Endothelial cell of umbilical vein (primary cell): ENCODE measurements around the gene LMAN2. TPM values are rescaled to one million over a fixed set of nuclear protein-coding genes. Genes with fewer than 3 reads are reported as not detected.

Experiments used
- BruUV-seq: library from RNA; stranded (reverse); fragments of 400-500 nt; replicated peaks from 2 replicates; lab custom pipeline; 2021; lab: Mats Ljungman, UMichigan
- CTCF ChIA-PET: fragments of 300-600, 350-600 bp; sonication (Branson Sonifier 250); formaldehyde crosslinking; loops from one replicate; lab custom pipeline; 2021; ENCODE audit warnings: antibody characterized with exemption, inconsistent platforms; lab: Charles Lee
- POLR2A ChIA-PET: fragments of 300-600, 350-600 bp; sonication (Branson Sonifier 250); formaldehyde crosslinking; loops from one replicate; lab custom pipeline; 2021; ENCODE audit warnings: antibody characterized with exemption, inconsistent platforms; lab: Charles Lee
- DNase-seq: peaks from one replicate; pipeline ENCODE4 v3.0.0-alpha.2; 2011; ENCODE audit warnings: low read depth, low spot score
- FAIRE-seq: peaks from 2 replicates; lab custom pipeline; 2011; peaks lifted over from hg19 to GRCh38; lab: Jason Lieb, UNC
- H2AFZ ChIP-seq: 2 replicates; pipeline ENCODE4 v1.6.0; 2012; ENCODE audit warnings: low read depth, low read length, control low read depth, inconsistent platforms
- H3K27ac ChIP-seq: 2 replicates; pipeline ENCODE4 v1.5.1; 2011; ENCODE audit warnings: low read depth, mild to moderate bottlenecking, control low read depth, low read length, moderate library complexity; ENCODE audit not compliant: insufficient read depth
- H3K27me3 ChIP-seq, 2 experiments: 2 replicates each; pipeline versions ENCODE4 v1.6.0 to v1.6.1; 2011; ENCODE audit warnings: low read length in 2 of 2, mixed read lengths in 1 of 2; ENCODE audit not compliant: control insufficient read depth in 2 of 2, insufficient read depth in 2 of 2
- H3K36me3 ChIP-seq, 2 experiments: 2 replicates in 1 of 2; 3 replicates in 1 of 2; pipeline ENCODE4 v1.5.1; 2011; ENCODE audit warnings: low read length in 2 of 2, mild to moderate bottlenecking in 1 of 2, moderate library complexity in 1 of 2; ENCODE audit not compliant: control insufficient read depth in 2 of 2, insufficient read depth in 2 of 2; ENCODE audit errors: extremely low read depth in 1 of 2
- H3K4me1 ChIP-seq: 3 replicates; pipeline ENCODE4 v1.5.1; 2011; ENCODE audit warnings: mild to moderate bottlenecking, low read length; ENCODE audit not compliant: control insufficient read depth, insufficient read depth; ENCODE audit errors: extremely low read depth
- H3K4me2 ChIP-seq: 2 replicates; pipeline ENCODE4 v1.6.1; 2011; ENCODE audit warnings: low read length, control low read depth, mixed read lengths; ENCODE audit not compliant: insufficient read depth
- H3K4me3 ChIP-seq, 3 experiments: fragments of 200-600 bp in 1 of 3; sonication (generic), shearing (Covaris generic) in 1 of 3; replicated peaks in 1 of 3; 2 replicates each; pipeline ENCODE4 v1.5.1; 2011 to 2016; ENCODE audit warnings: control low read depth in 3 of 3, low read length in 3 of 3, mild to moderate bottlenecking in 2 of 3, inconsistent platforms in 1 of 3, low read depth in 1 of 3, moderate library complexity in 1 of 3; ENCODE audit not compliant: insufficient read depth in 1 of 3
- H3K79me2 ChIP-seq: 2 replicates; pipeline ENCODE4 v1.6.0; 2012; ENCODE audit warnings: low read length, inconsistent platforms; ENCODE audit not compliant: control insufficient read depth, insufficient read depth
- H3K9ac ChIP-seq: replicated peaks from 2 replicates; pipeline ENCODE3; 2011; ENCODE audit warnings: low read length, control low read depth; ENCODE audit not compliant: insufficient read depth; ENCODE audit errors: extremely low read depth
- H3K9me1 ChIP-seq: replicated peaks from 3 replicates; pipeline ENCODE4 v1.6.0; 2011; ENCODE audit warnings: mild to moderate bottlenecking, low read length; ENCODE audit not compliant: control insufficient read depth, insufficient read depth; ENCODE audit errors: extremely low read depth
- H3K9me3 ChIP-seq: replicated peaks from 2 replicates; pipeline ENCODE4 v1.5.1; 2012; ENCODE audit warnings: low read length, inconsistent platforms; ENCODE audit not compliant: control insufficient read depth, insufficient read depth
- H4K20me1 ChIP-seq: replicated peaks from 2 replicates; pipeline ENCODE3; 2011; ENCODE audit warnings: mild to moderate bottlenecking, low read length; ENCODE audit not compliant: control insufficient read depth, insufficient read depth; ENCODE audit errors: extremely low read depth
- EZH2 ChIP-seq: IDR thresholded peaks from 2 replicates; pipeline ENCODE4 v1.6.1; 2012; ENCODE audit warnings: borderline replicate concordance, low read depth, mild to moderate bottlenecking, moderate library complexity, low read length, inconsistent platforms; ENCODE audit not compliant: severe bottlenecking
- FOS ChIP-seq: IDR thresholded peaks from 2 replicates; pipeline ENCODE4 v1.6.1; 2011; ENCODE audit warnings: mild to moderate bottlenecking, low read length, moderate library complexity, borderline replicate concordance; ENCODE audit not compliant: insufficient read depth
- GATA2 ChIP-seq: IDR thresholded peaks from 2 replicates; pipeline ENCODE4 v1.7.0; 2011; ENCODE audit warnings: low read depth, mild to moderate bottlenecking, moderate library complexity, mixed read lengths, low read length; ENCODE audit not compliant: insufficient read length, insufficient read depth
- JUN ChIP-seq: IDR thresholded peaks from 2 replicates; pipeline ENCODE4 v1.6.1; 2011; ENCODE audit warnings: borderline replicate concordance, low read depth; ENCODE audit not compliant: insufficient read length, insufficient read depth
- MYC ChIP-seq: IDR thresholded peaks from one replicate; pipeline ENCODE4 v1.6.1; 2011; ENCODE audit warnings: mild to moderate bottlenecking, low read depth, low read length
- POLR2A ChIP-seq: IDR thresholded peaks from 2 replicates; pipeline ENCODE4 v1.6.1; 2012; ENCODE audit warnings: low read depth, mild to moderate bottlenecking, control low read depth, low read length
- POLR2AphosphoS5 ChIP-seq: IDR thresholded peaks from 2 replicates; pipeline ENCODE4 v1.6.1; 2012; ENCODE audit warnings: low read depth, mild to moderate bottlenecking, control low read depth, low read length, moderate library complexity; ENCODE audit not compliant: insufficient read depth
- dilution Hi-C: fragments of 300-500 bp; cut with MboI; formaldehyde crosslinking; loops from one replicate; pipeline ENCODE4 v1.15.0; 2019; ENCODE audit warnings: low sequenced_read_pairs; ENCODE audit not compliant: extremely low pct_ligation_motif_present
- intact Hi-C: fragments of 100-400 bp; cut with micrococcal nuclease; formaldehyde crosslinking; loops from one replicate; pipeline ENCODE4 v1.10.0; 2022
- polyA plus RNA-seq, 4 experiments: library from polyadenylated mRNA; depleted of rRNA in 3 of 4; stranded (reverse) in 3 of 4; unstranded in 1 of 4; fragments of >200 nt; gene quantifications; 2 replicates each; pipeline versions ENCODE4 v1.2.1 to v1.2.3, GENCODE V29; 2011 to 2012; ENCODE audit warnings: missing spikeins in 1 of 4
- total RNA-seq: library from RNA; stranded (reverse); gene quantifications from 2 replicates; pipeline ENCODE4 v1.2.3, GENCODE V29; 2021
- TF ChIP-seq, protein P1 (sequence below): IDR thresholded peaks from 2 replicates; pipeline ENCODE4 v1.6.1; 2011; ENCODE audit not compliant: insufficient read depth, insufficient read length
- TF ChIP-seq, protein P2 (sequence below), 2 donors: IDR thresholded peaks; 1 replicate in 1 of 2; 2 replicates in 1 of 2; pipeline ENCODE4 v1.5.1; 2011; ENCODE audit warnings: low read length in 2 of 2, mild to moderate bottlenecking in 2 of 2, moderate library complexity in 2 of 2, control low read depth in 1 of 2, inconsistent platforms in 1 of 2, low read depth in 1 of 2; ENCODE audit not compliant: insufficient read depth in 1 of 2; ENCODE audit errors: extremely low read depth in 1 of 2

Gene LMAN2
- total and polyA plus RNA-seq, 2 donors (not counting 3 experiments of a cell fraction or from before 2014, with no cell fraction given): 151 to 370 TPM

DNA sequence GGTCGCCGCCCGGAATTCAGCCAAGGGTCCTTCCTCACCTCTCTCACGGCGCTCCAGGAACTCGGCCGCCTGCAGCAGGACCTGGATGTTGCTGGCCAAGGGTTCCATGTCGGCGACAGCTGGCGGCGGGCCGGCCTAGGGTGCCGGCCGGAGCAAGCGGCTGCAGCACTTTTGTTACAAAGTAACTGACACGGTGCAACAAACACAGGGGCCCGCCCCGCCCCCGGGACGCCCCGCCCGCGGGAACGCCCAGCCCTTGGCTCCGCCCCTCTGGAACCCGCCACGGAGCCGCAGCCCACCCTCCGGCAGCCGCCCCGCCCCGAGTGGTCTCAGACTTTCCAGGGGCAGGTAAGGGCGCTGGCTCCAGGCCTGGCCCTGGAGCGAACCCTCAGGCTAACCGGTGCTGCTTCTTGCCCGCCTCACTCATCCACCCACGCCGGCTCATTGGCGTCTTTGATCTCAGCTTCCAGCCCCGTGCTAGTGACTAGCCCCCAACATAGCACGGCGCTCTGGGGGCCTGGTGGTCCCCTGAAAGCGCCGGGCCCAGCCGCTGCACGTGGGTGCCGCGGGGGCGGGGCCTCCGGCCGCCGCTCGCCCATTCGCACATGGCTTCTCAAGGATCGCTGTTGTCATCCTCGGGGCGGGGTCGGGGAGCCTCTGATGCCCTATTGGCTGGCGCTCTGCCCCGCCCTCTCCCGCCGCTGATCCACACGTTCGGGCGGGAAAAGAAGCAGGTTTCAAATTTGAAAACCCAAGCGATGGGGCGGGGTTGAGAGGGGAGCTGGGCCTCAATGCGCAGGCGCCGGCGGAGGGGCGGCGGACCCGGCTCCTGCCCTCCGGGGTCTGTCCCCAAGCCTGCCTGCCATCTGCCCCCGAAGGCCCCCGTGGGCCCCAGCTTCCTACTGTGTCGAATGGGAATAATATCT is 39.5 kb downstream of the LMAN2 start, which contains the start of gene MXD3:
TSS of gene MXD3 (minus strand) at position 176 of the 926 bp plus-strand sequence. CDS start at position 108, 68 bp downstream.
- TF ChIP-seq, protein P1, sequence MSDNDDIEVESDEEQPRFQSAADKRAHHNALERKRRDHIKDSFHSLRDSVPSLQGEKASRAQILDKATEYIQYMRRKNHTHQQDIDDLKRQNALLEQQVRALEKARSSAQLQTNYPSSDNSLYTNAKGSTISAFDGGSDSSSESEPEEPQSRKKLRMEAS: peak; percentile 94
- TF ChIP-seq EZH2: no peak
- TF ChIP-seq, protein P2, sequence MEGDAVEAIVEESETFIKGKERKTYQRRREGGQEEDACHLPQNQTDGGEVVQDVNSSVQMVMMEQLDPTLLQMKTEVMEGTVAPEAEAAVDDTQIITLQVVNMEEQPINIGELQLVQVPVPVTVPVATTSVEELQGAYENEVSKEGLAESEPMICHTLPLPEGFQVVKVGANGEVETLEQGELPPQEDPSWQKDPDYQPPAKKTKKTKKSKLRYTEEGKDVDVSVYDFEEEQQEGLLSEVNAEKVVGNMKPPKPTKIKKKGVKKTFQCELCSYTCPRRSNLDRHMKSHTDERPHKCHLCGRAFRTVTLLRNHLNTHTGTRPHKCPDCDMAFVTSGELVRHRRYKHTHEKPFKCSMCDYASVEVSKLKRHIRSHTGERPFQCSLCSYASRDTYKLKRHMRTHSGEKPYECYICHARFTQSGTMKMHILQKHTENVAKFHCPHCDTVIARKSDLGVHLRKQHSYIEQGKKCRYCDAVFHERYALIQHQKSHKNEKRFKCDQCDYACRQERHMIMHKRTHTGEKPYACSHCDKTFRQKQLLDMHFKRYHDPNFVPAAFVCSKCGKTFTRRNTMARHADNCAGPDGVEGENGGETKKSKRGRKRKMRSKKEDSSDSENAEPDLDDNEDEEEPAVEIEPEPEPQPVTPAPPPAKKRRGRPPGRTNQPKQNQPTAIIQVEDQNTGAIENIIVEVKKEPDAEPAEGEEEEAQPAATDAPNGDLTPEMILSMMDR (IDR thresholded peaks at IDR 0.05; ENCODE audit: extremely low read depth in 1 of 2, insufficient read depth in 1 of 2, low read depth in 1 of 2, low read length in 2 of 2): no peak
- no peak for TF ChIP-seq FOS
- peak; percentile 63 for TF ChIP-seq POLR2A
- TF ChIP-seq MYC: no peak
- TF ChIP-seq JUN: no peak
- TF ChIP-seq POLR2AphosphoS5: peak; percentile 10
- TF ChIP-seq GATA2: no peak
- peak within 1 kb of the TSS; percentile 73 for H3K9ac ChIP-seq
- peak within 1 kb of the TSS; percentile 85 for H2AFZ ChIP-seq
- peak within 1 kb of the TSS; percentile 76 for H3K4me2 ChIP-seq
- FAIRE-seq: peak; percentile 96
- H3K27me3 ChIP-seq: no peaks in the 10 kb centered on the region
- H3K4me1 ChIP-seq: peaks cover 22% of the 10 kb centered on the region
- peaks cover 0 to 6% of the 10 kb centered on the region in 2 experiments for H3K36me3 ChIP-seq
- H3K4me3 ChIP-seq: peak within 1 kb of the TSS; percentile 49 to 64 (median 58)
- no TSS peak for BruUV-seq
- ChIA-PET POLR2A (no interaction called here), CTCF (interaction anchor here (1.0 to 1.9 kb wide), 5 partner anchors 16 to 198 kb away, joined by 4 to 9 read pairs (median 5); no protein-coding TSS in a partner anchor)
- dilution Hi-C loops: no loop called here
- peaks cover 10% of the 10 kb centered on the region for H3K79me2 ChIP-seq
- peak; percentile 92 for DNase-seq
- no peaks in the 10 kb centered on the region for H4K20me1 ChIP-seq
- H3K9me1 ChIP-seq: no peaks in the 10 kb centered on the region
- intact Hi-C loops: loop anchor here (1.0 to 5.0 kb wide), 5 partner anchors 9 to 660 kb away; partner anchors contain the start of genes LMAN2, PRELID1 and RAB24
- peak within 1 kb of the TSS; percentile 78 for H3K27ac ChIP-seq
- no peaks in the 10 kb centered on the region for H3K9me3 ChIP-seq
